HG03060 (cell line): ENCODE data around the gene PUS1.

Experiments
- ATAC-seq: cut with Tn5 transposase; IDR thresholded peaks from one replicate; pipeline ENCODE4 v1.9.1; 2021; ENCODE audit warnings: low read depth, moderate number of reproducible peaks; ENCODE audit not compliant: unreplicated experiment

The PUS1 gene

DNA sequence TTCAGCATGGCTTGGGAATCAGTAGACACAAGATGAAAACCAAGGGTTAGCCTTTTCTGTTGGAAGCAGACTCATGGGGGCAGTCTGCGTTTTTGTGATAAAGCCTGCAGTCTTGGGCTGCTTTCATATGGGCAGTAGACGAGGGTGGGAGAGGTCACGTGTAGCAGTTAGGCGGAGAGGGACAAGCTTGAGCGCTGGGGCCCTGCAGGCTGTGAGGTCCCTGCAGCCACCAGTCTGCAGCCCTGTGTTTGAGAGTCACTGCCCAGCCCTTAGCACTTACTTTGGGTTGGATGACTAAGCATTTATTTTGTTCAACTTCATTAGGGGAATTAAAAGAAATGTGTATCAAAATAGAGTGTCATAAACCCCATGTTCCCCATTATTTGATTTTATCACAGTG is 57.8 kb downstream of the PUS1 start:
- no peak for ATAC-seq

- ATAC-seq, result no peak
Observed at GRCh38 chr12:131987552-131987951, 58.5 kb downstream of the PUS1 start.

DNA sequence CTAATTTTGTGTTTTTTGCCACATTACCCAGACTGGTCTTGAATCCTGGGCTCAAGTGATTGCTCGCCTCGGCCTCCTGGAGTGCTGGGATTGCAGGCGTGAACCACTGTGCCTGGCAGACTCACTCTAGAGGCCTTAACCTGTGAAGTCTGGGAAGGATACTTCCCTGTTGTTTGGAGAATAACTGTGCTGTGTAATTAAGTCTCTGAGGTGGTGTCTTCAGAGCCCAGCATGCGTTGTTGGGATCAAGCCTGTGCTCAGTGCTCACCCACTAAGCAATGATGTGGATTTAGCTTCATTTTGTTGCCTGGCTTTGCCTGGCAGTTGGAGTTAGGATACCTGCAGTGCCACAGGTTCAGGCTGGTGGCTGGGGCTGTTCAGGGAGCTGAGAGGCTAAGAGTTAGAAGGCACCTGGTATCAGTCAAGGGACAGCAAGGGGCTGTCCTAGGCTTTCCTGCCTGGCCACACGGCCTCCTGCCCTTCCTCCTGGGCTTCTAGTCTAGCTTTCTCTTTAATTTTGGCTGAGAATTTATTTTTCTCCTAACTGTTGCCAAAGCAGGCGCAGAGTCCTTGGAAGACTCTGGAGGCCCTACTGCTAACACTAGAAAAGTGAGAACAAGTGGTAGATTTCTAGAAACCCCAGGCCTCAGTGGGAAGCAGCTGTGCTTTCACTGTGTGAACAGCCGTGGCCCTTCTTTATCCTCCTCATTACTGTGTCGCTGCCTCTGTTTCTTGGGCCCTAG is 59.1 kb downstream of the PUS1 start:
- ATAC-seq, result no peak

- ATAC-seq, result no peak
Observed at GRCh38 chr12:131989021-131989420, 59.9 kb downstream of the PUS1 start.

DNA sequence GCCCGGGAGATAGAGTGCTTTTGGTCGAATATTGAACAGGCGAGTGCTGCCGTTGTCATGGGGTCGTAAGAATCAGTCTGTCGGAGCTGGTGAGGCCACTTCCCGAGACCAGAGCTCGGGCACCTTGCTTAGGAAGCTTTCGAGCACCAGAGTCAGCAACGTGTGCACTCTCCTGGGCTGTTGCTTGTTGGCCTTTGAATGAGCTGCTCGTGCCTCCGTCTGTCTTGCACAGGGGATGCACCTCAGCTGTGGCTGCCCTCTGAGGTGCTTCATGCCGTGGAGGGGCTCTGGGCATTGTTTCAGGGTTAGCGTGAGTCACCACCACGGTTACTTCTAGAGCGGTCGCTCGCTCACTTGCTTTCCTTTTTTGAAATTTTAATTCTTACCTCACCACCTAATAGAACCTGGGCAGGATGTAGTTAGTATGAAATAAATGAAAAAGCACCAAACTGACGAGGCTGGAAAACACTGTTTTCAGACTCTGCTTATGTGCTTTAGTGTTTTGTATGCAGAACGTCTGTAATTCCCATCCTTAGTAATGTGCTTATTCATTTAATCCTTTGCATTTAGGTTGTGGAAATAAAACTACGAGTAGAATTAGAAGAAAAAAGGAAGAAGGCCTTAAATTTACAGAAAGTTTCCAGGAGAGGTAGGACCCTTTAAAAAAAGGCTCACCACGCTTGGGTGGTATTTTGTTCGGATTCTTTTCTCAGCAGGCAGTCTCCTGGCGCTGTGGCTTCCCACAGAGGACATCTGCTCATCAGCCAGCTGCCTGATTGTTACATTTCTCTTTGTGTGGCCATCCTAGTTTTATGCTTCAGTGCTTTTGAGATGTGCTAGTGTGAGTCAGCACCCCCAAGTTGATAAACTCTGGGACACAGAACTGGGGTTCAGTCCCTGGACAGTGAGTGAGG is 61.2 kb downstream of the PUS1 start:
- no peak for ATAC-seq

DNA sequence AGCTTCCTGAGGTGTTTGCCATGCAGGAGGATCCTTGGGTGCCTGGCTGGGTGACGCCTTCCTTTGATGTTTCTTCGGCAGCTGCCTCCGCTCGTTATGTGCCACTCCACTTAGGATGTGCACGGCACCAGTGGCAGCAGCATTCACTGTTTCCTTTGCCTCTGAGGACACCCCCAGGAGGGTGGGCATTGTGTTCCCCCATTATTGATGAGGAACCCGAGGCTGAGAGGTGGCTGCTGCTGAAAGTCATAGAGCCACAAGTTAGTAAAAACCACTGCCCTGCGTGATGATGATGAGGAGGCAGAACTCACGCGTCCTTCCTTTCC is 61.9 kb downstream of the PUS1 start:
- no peak for ATAC-seq

GRCh38 chr12:131991816-131992430 is 62.8 kb downstream of the PUS1 start:
- no peak for ATAC-seq

DNA sequence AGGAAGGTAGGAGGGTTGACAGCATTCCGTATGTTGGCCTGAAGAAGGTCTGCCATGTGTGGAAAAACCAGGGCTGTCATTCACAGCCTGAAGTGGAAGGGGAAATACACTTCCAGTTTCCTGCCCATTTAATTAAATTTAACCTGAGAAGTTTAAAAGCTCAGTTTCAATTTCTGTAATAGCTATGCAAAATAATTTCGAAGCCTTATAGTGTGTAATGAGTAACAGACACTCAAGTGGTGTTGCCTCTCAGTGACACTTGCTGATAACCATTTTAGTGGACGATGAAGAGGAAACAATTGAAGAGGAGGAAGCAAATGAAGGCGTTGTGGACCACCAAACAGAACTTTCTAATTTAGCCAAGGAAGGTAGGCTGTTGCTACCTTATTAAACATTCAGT is 65.5 kb downstream of the PUS1 start:
- ATAC-seq, result peak; percentile 60
